OCI-LY3 (cell line): Measurements from ENCODE around the gene STOX1.

Source experiments
- H2AFZ ChIP-seq: fragments of 200-600, 300-600 bp; shearing (Covaris generic); 2 replicates; pipeline ENCODE4 v1.6.0; 2014; ENCODE audit warnings: antibody characterized with exemption, low read depth, low read length
- H3K27ac ChIP-seq: fragments of 200-600, 300-600 bp; sonication (generic); 2 replicates; pipeline ENCODE4 v1.5.1; 2014; ENCODE audit warnings: mild to moderate bottlenecking, low read length, moderate library complexity, mixed read lengths
- H3K27me3 ChIP-seq: fragments of 200-600, 300-600 bp; sonication (generic); 2 replicates; pipeline ENCODE4 v1.6.1; 2014; ENCODE audit warnings: low read depth, low read length, mixed read lengths
- H3K36me3 ChIP-seq: fragments of 200-600, 300-600 bp; sonication (generic); replicated peaks from 2 replicates; pipeline ENCODE3; 2014; ENCODE audit warnings: low read depth, low read length, mixed read lengths
- H3K4me1 ChIP-seq: fragments of 300-600, 200-600 bp; sonication (generic); 2 replicates; pipeline ENCODE4 v1.6.1; 2014; ENCODE audit warnings: low read length, mixed read lengths
- H3K4me2 ChIP-seq: fragments of 200-600, 300-600 bp; sonication (generic); 2 replicates; pipeline ENCODE4 v1.6.1; 2014; ENCODE audit warnings: low read length, mixed read lengths
- H3K4me3 ChIP-seq: fragments of 300-600, 200-600 bp; sonication (generic); 2 replicates; pipeline ENCODE4 v1.5.1; 2014; ENCODE audit warnings: antibody characterized with exemption, mild to moderate bottlenecking, low read length, moderate library complexity
- H3K79me2 ChIP-seq: fragments of 300-600, 200-600 bp; shearing (Covaris generic); 2 replicates; pipeline ENCODE4 v1.6.1; 2014; ENCODE audit warnings: mild to moderate bottlenecking, low read length, mixed read lengths
- H3K9ac ChIP-seq: fragments of 300-600, 200-600 bp; shearing (Covaris generic); 2 replicates; pipeline ENCODE4 v1.6.0; 2014; ENCODE audit warnings: mild to moderate bottlenecking, low read length, moderate library complexity
- H3K9me3 ChIP-seq: fragments of 200-600, 300-600 bp; shearing (Covaris generic); 2 replicates; pipeline ENCODE4 v1.6.1; 2014; ENCODE audit warnings: low read length, mixed read lengths; ENCODE audit not compliant: insufficient read depth
- H4K20me1 ChIP-seq: fragments of 200-600, 300-600 bp; sonication (generic); 2 replicates; pipeline ENCODE4 v1.6.1; 2016; ENCODE audit warnings: low read length, mixed read lengths; ENCODE audit not compliant: insufficient read depth
- EZH2phosphoT487 ChIP-seq: fragments of 200-600 bp; shearing (Covaris generic); IDR thresholded peaks from 2 replicates; pipeline ENCODE4 v1.6.1; 2018; ENCODE audit warnings: antibody characterized with exemption, mixed run types, low read depth
- TF ChIP-seq, protein P1 (sequence below): fragments of 200-600, 300-600 bp; sonication (generic); IDR thresholded peaks from 2 replicates; pipeline ENCODE4 v1.5.1; 2014; ENCODE audit warnings: antibody characterized with exemption, low read length, low read depth

The STOX1 gene

GRCh38 chr10:68848281-68848680, 20.9 kb downstream of the STOX1 start:
- no peak overlapping the region for H3K4me2 ChIP-seq
- H3K27me3 ChIP-seq, result no peaks in the 10 kb centered on the region
- TF ChIP-seq, protein P1, sequence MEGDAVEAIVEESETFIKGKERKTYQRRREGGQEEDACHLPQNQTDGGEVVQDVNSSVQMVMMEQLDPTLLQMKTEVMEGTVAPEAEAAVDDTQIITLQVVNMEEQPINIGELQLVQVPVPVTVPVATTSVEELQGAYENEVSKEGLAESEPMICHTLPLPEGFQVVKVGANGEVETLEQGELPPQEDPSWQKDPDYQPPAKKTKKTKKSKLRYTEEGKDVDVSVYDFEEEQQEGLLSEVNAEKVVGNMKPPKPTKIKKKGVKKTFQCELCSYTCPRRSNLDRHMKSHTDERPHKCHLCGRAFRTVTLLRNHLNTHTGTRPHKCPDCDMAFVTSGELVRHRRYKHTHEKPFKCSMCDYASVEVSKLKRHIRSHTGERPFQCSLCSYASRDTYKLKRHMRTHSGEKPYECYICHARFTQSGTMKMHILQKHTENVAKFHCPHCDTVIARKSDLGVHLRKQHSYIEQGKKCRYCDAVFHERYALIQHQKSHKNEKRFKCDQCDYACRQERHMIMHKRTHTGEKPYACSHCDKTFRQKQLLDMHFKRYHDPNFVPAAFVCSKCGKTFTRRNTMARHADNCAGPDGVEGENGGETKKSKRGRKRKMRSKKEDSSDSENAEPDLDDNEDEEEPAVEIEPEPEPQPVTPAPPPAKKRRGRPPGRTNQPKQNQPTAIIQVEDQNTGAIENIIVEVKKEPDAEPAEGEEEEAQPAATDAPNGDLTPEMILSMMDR, result no peak
- no peak for TF ChIP-seq EZH2phosphoT487
- no peaks in the 10 kb centered on the region for H3K36me3 ChIP-seq
- no peak overlapping the region for H3K27ac ChIP-seq
- no peak overlapping the region for H2AFZ ChIP-seq
- H3K9ac ChIP-seq, result no peak overlapping the region
- H3K79me2 ChIP-seq, result no peaks in the 10 kb centered on the region
- H3K4me1 ChIP-seq, result no peaks in the 10 kb centered on the region
- no peaks in the 10 kb centered on the region for H3K9me3 ChIP-seq
- no peak overlapping the region for H3K4me3 ChIP-seq
- no peaks in the 10 kb centered on the region for H4K20me1 ChIP-seq

DNA sequence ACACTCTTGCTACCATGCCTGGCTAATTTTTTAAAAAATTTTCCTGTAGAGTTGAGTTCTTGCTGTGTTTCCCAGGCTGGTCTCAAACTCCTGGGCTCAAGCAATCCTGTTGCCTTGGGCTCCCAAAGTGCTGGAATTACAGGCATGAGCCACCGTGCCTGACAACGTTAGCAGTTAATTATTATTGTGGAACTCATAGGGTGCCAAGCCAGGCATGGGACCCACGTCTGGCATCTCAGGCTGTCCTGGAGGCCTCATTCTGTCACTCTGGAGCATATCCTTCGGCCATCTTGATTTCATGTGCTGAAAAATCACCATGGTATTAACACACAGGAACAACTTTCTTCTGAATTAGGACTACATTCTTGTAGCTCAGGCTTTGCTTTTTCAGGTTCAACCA, 21.5 kb downstream of the STOX1 start:
- no peak overlapping the region for H3K9ac ChIP-seq
- no peaks in the 10 kb centered on the region for H3K9me3 ChIP-seq
- no peak for TF ChIP-seq EZH2phosphoT487
- TF ChIP-seq, protein P1, result no peak
- H3K27me3 ChIP-seq, result no peaks in the 10 kb centered on the region
- H3K27ac ChIP-seq, result no peak overlapping the region
- H3K79me2 ChIP-seq, result no peaks in the 10 kb centered on the region
- no peaks in the 10 kb centered on the region for H3K36me3 ChIP-seq
- H3K4me3 ChIP-seq, result no peak overlapping the region
- H4K20me1 ChIP-seq, result no peaks in the 10 kb centered on the region
- H3K4me2 ChIP-seq, result no peak overlapping the region
- no peak overlapping the region for H2AFZ ChIP-seq
- H3K4me1 ChIP-seq, result no peaks in the 10 kb centered on the region

DNA sequence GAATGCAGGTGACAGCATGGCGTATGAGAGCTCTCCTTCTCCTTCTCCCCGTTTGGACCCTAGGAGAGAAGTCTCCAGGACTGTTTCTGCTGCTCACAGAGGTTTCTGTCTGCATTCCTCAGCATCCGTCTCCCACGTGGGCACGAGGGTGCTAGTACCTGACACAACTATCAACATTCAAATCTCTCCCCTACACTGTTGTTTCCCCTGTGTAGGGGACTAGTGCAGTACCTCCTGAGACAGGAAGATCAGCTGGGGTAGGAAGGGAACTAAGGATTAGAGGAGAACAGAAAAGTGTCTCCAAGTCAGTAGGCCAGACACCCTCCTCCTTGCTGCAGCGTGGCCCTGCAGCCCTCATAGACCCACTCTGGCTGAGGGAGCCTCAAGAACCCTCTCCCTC, 29.0 kb downstream of the STOX1 start:
- H3K4me2 ChIP-seq, result no peak overlapping the region
- no peaks in the 10 kb centered on the region for H3K36me3 ChIP-seq
- no peak overlapping the region for H3K9ac ChIP-seq
- no peaks in the 10 kb centered on the region for H3K9me3 ChIP-seq
- no peak overlapping the region for H2AFZ ChIP-seq
- TF ChIP-seq EZH2phosphoT487, result no peak
- TF ChIP-seq, protein P1, result no peak
- H3K4me1 ChIP-seq, result no peaks in the 10 kb centered on the region
- H3K79me2 ChIP-seq, result no peaks in the 10 kb centered on the region
- no peak overlapping the region for H3K27ac ChIP-seq
- H4K20me1 ChIP-seq, result no peaks in the 10 kb centered on the region
- no peaks in the 10 kb centered on the region for H3K27me3 ChIP-seq
- no peak overlapping the region for H3K4me3 ChIP-seq

DNA sequence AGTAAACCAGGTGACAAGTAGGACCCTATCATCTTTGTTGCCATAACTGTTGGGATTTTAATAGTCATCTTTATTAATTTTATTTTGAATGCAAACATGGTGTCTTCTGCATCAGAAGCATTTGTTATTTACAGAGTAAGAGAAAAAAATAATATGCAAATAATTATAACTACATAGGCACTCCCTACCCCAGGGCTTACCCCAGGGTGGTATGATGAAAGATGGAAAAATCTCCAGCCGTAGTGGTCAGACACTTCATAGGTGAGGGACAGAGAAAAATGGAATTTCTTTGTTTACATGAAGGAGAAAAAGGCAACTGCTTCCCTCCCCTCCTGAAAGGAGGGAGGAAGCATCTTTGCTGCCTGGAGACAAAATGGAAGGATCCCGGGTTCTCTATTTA, 29.7 kb downstream of the STOX1 start:
- Histone ChIP-seq H4K20me1 (no peaks in the 10 kb centered on the region), H3K79me2 (no peaks in the 10 kb centered on the region), H3K27me3 (no peaks in the 10 kb centered on the region), H3K4me2 (no peak overlapping the region), H3K9ac (no peak overlapping the region), H3K9me3 (no peaks in the 10 kb centered on the region), H3K36me3 (no peaks in the 10 kb centered on the region), H3K4me1 (no peaks in the 10 kb centered on the region), H2AFZ (no peak overlapping the region), H3K4me3 (no peak overlapping the region), H3K27ac (no peak overlapping the region)
- TF ChIP-seq, protein P1, result no peak
- no peak for TF ChIP-seq EZH2phosphoT487
